H9 (cell line): ENCODE data around the gene MNX1. TPM values are rescaled to one million over a fixed set of nuclear protein-coding genes. Genes with fewer than 3 reads are reported as not detected.

Source experiments
- DNase-seq: peaks from one replicate; pipeline ENCODE4 v3.0.0-alpha.2; 2017
- H2AFZ ChIP-seq: one replicate; pipeline ENCODE4 v1.6.1; 2013; ENCODE audit warnings: mild to moderate bottlenecking, low read length, control low read depth, moderate library complexity
- H2AK5ac ChIP-seq: 2 replicates; pipeline ENCODE4 v1.6.1; 2013; ENCODE audit warnings: low read length, control low read depth, mixed read lengths; ENCODE audit not compliant: insufficient read length
- H2BK120ac ChIP-seq: one replicate; pipeline ENCODE4 v1.6.1; 2013; ENCODE audit warnings: low read depth, mild to moderate bottlenecking, low read length, control low read depth, inconsistent platforms; ENCODE audit not compliant: poor library complexity, severe bottlenecking
- H2BK12ac ChIP-seq: 2 replicates; pipeline ENCODE4 v1.6.1; 2013; ENCODE audit warnings: low read length, control low read depth, mixed read lengths, low read depth; ENCODE audit not compliant: insufficient read length
- H2BK15ac ChIP-seq: 2 replicates; pipeline ENCODE4 v1.6.1; 2013; ENCODE audit warnings: low read depth, low read length, control low read depth
- H2BK20ac ChIP-seq: one replicate; pipeline ENCODE4 v1.6.1; 2013; ENCODE audit warnings: low read depth, mild to moderate bottlenecking, low read length, control low read depth, inconsistent platforms; ENCODE audit not compliant: poor library complexity, severe bottlenecking
- H2BK5ac ChIP-seq: 2 replicates; pipeline ENCODE4 v1.6.1; 2013; ENCODE audit warnings: low read length, control low read depth, mixed read lengths; ENCODE audit not compliant: insufficient read length
- H3K14ac ChIP-seq: 2 replicates; pipeline ENCODE4 v1.6.1; 2013; ENCODE audit warnings: low read length, control low read depth; ENCODE audit not compliant: insufficient read depth
- H3K18ac ChIP-seq: 2 replicates; pipeline ENCODE4 v1.6.1; 2013; ENCODE audit warnings: low read depth, mild to moderate bottlenecking, mixed read lengths, low read length, control low read depth; ENCODE audit not compliant: insufficient read length
- H3K23ac ChIP-seq: 2 replicates; pipeline ENCODE4 v1.6.1; 2013; ENCODE audit warnings: low read length, control low read depth, mixed read lengths, low read depth; ENCODE audit not compliant: insufficient read length
- H3K23me2 ChIP-seq: 2 replicates; pipeline ENCODE4 v1.6.1; 2013; ENCODE audit warnings: low read depth, mild to moderate bottlenecking, mixed read lengths, low read length, control low read depth; ENCODE audit not compliant: insufficient read length, poor library complexity, severe bottlenecking
- H3K27ac ChIP-seq: 2 replicates; pipeline ENCODE4 v1.5.1; 2013; ENCODE audit warnings: low read length, control low read depth, mixed read lengths, low read depth; ENCODE audit not compliant: insufficient read length
- H3K27me3 ChIP-seq: 2 replicates; pipeline ENCODE4 v1.6.1; 2013; ENCODE audit warnings: low read length, control low read depth, inconsistent platforms; ENCODE audit not compliant: insufficient read depth
- H3K4ac ChIP-seq: 2 replicates; pipeline ENCODE4 v1.6.1; 2013; ENCODE audit warnings: low read depth, mild to moderate bottlenecking, control low read depth, inconsistent platforms, low read length, moderate library complexity
- H3K4me1 ChIP-seq: 2 replicates; pipeline ENCODE4 v1.6.1; 2013; ENCODE audit warnings: low read length, control low read depth, inconsistent platforms; ENCODE audit not compliant: insufficient read depth
- H3K4me2 ChIP-seq: 2 replicates; pipeline ENCODE4 v1.6.1; 2013; ENCODE audit warnings: low read length, control low read depth, mixed read lengths; ENCODE audit not compliant: insufficient read length, insufficient read depth
- H3K56ac ChIP-seq: 2 replicates; pipeline ENCODE4 v1.6.1; 2013; ENCODE audit warnings: low read depth, mild to moderate bottlenecking, mixed read lengths, low read length, control low read depth; ENCODE audit not compliant: insufficient read length
- H3K79me1 ChIP-seq: 2 replicates; pipeline ENCODE4 v1.6.1; 2013; ENCODE audit warnings: low read depth, mild to moderate bottlenecking, moderate library complexity, low read length, control low read depth, inconsistent platforms; ENCODE audit not compliant: insufficient read depth, poor library complexity, severe bottlenecking
- H3K79me2 ChIP-seq: 2 replicates; pipeline ENCODE4 v1.6.1; 2013; ENCODE audit warnings: low read length, control low read depth, inconsistent platforms; ENCODE audit not compliant: insufficient read depth
- H3K9ac ChIP-seq: 2 replicates; pipeline ENCODE4 v1.6.1; 2013; ENCODE audit warnings: low read length, control low read depth, mixed read lengths; ENCODE audit not compliant: insufficient read length; ENCODE audit errors: extremely low read depth
- H3K9me3 ChIP-seq: one replicate; pipeline ENCODE4 v1.6.1; 2013; ENCODE audit warnings: low read depth, low read length, inconsistent platforms; ENCODE audit not compliant: control insufficient read depth
- H3T11ph ChIP-seq: one replicate; pipeline ENCODE4 v1.6.1; 2013; ENCODE audit warnings: mild to moderate bottlenecking, low read length, control low read depth, inconsistent platforms
- H4K20me1 ChIP-seq: one replicate; pipeline ENCODE4 v1.6.1; 2013; ENCODE audit not compliant: control insufficient read depth, insufficient read length, insufficient read depth
- H4K5ac ChIP-seq: 2 replicates; pipeline ENCODE4 v1.6.1; 2013; ENCODE audit warnings: low read depth, mild to moderate bottlenecking, mixed read lengths, low read length, control low read depth; ENCODE audit not compliant: insufficient read length
- H4K8ac ChIP-seq: replicated peaks from 2 replicates; pipeline ENCODE4 v1.6.1; 2013; ENCODE audit warnings: low read length, control low read depth, mixed read lengths, low read depth; ENCODE audit not compliant: insufficient read length
- H4K91ac ChIP-seq: 2 replicates; pipeline ENCODE4 v1.6.1; 2013; ENCODE audit warnings: low read depth, mild to moderate bottlenecking, moderate library complexity, mixed read lengths, low read length, control low read depth; ENCODE audit not compliant: insufficient read length
- H3K27ac Mint-ChIP-seq, 3 experiments: 2 replicates in 2 of 3; 3 replicates in 1 of 3; pipeline ENCODE4 v1.8.0; 2020 to 2021; ENCODE audit warnings: mixed read lengths in 3 of 3, mild to moderate bottlenecking in 1 of 3, moderate library complexity in 1 of 3
- H3K27me3 Mint-ChIP-seq: 2 replicates; pipeline ENCODE4 v1.8.0; 2021; ENCODE audit warnings: low read depth, mild to moderate bottlenecking, moderate library complexity, mixed read lengths
- H3K36me3 Mint-ChIP-seq, 3 experiments: 2 replicates in 2 of 3; 3 replicates in 1 of 3; pipeline ENCODE4 v1.8.0; 2020 to 2021; ENCODE audit warnings: low read depth in 3 of 3, mixed read lengths in 3 of 3; ENCODE audit not compliant: insufficient read depth in 1 of 3
- H3K4me1 Mint-ChIP-seq, 2 experiments: 2 replicates each; pipeline ENCODE4 v1.8.0; 2020; ENCODE audit warnings: mixed read lengths in 2 of 2
- H3K4me3 Mint-ChIP-seq, 2 experiments: 2 replicates in 1 of 2; 3 replicates in 1 of 2; pipeline ENCODE4 v1.8.0; 2020 to 2021; ENCODE audit warnings: mild to moderate bottlenecking in 2 of 2, mixed read lengths in 2 of 2, moderate library complexity in 1 of 2
- H3K9me3 Mint-ChIP-seq, 2 experiments: 2 replicates in 1 of 2; 3 replicates in 1 of 2; pipeline ENCODE4 v1.8.0; 2020; ENCODE audit warnings: mild to moderate bottlenecking in 2 of 2, mixed read lengths in 2 of 2, moderate library complexity in 1 of 2
- WGBS: extraction: QIAGEN DNeasy Blood & Tissue Kit; methylation state at CpG from one replicate; pipeline ENCODE4 v1.1.7; 2013; ENCODE audit warnings: missing lambda C conversion rate, low lambda C conversion rate, mixed read lengths; ENCODE audit not compliant: insufficient read length; ENCODE audit errors: extremely low coverage; 5-methylcytosine and 5-hydroxymethylcytosine counted together
- total RNA-seq: library from RNA; stranded (reverse); gene quantifications from 2 replicates; pipeline ENCODE4 v1.2.1, GENCODE V29; 2021
- TF ChIP-seq, protein P1 (sequence below): fragments of 200-600 bp; sonication (generic); conservative IDR thresholded peaks from 3 replicates; pipeline ENCODE4 v1.8.0; 2021; ENCODE audit warnings: antibody characterized with exemption, mild to moderate bottlenecking

MNX1 gene
- total RNA-seq, 1 experiment from 2014 or later = not detected

- no peak overlapping the region for H3K9ac ChIP-seq
- no peak overlapping the region for H2BK20ac ChIP-seq
- no peak overlapping the region for H3K56ac ChIP-seq
- no peak overlapping the region for H2AFZ ChIP-seq
- no peak overlapping the region for H4K91ac ChIP-seq
- Mint-ChIP-seq H3K27me3 (peaks cover 25% of the 10 kb centered on the region), H3K36me3 (no peaks in the 10 kb centered on the region), H3K4me3 (no peak overlapping the region), H3K27ac (no peak overlapping the region), H3K4me1 (no peaks in the 10 kb centered on the region), H3K9me3 (no peaks in the 10 kb centered on the region)
- H2BK120ac ChIP-seq = no peak overlapping the region
- WGBS = no CpG with 5 or more reads among the region's 9 CpGs
- no peaks in the 10 kb centered on the region for H3K9me3 ChIP-seq
- no peak overlapping the region for H4K8ac ChIP-seq
- no peak for DNase-seq
- no peak overlapping the region for H4K5ac ChIP-seq
- TF ChIP-seq, protein P1, sequence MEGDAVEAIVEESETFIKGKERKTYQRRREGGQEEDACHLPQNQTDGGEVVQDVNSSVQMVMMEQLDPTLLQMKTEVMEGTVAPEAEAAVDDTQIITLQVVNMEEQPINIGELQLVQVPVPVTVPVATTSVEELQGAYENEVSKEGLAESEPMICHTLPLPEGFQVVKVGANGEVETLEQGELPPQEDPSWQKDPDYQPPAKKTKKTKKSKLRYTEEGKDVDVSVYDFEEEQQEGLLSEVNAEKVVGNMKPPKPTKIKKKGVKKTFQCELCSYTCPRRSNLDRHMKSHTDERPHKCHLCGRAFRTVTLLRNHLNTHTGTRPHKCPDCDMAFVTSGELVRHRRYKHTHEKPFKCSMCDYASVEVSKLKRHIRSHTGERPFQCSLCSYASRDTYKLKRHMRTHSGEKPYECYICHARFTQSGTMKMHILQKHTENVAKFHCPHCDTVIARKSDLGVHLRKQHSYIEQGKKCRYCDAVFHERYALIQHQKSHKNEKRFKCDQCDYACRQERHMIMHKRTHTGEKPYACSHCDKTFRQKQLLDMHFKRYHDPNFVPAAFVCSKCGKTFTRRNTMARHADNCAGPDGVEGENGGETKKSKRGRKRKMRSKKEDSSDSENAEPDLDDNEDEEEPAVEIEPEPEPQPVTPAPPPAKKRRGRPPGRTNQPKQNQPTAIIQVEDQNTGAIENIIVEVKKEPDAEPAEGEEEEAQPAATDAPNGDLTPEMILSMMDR = no peak
- H2AK5ac ChIP-seq = no peak overlapping the region
- H2BK5ac ChIP-seq = no peak overlapping the region
- no peaks in the 10 kb centered on the region for H3K4me1 ChIP-seq
- no peak overlapping the region for H2BK12ac ChIP-seq
- no peaks in the 10 kb centered on the region for H4K20me1 ChIP-seq
- no peaks in the 10 kb centered on the region for H3K27me3 ChIP-seq
- no peak overlapping the region for H3K27ac ChIP-seq
- H2BK15ac ChIP-seq = no peak overlapping the region
- H3K18ac ChIP-seq = no peak overlapping the region
- no peak overlapping the region for H3T11ph ChIP-seq
- no peak overlapping the region for H3K4ac ChIP-seq
- no peak overlapping the region for H3K4me2 ChIP-seq
- no peak overlapping the region for H3K14ac ChIP-seq
- H3K79me1 ChIP-seq = no peaks in the 10 kb centered on the region
- H3K23me2 ChIP-seq = no peaks in the 10 kb centered on the region
- H3K23ac ChIP-seq = no peak overlapping the region
- H3K79me2 ChIP-seq = no peaks in the 10 kb centered on the region
These were observed 44.5 kb upstream of the MNX1 start for GRCh38 chr7:157054927-157055326.
